ENCODE results near the gene PRKN.

PRKN gene

GRCh38 chr6:161584051-161584450 lies 1143.5 kb downstream of the PRKN start:
- no peak overlapping the region for H3K27ac ChIP-seq
- TF ChIP-seq CTCF (conservative IDR thresholded peaks at IDR 0.05): no peak

GRCh38 chr6:161583584-161583983 lies 1144.0 kb downstream of the PRKN start:
- no peak for TF ChIP-seq CTCF (conservative IDR thresholded peaks at IDR 0.05)
- H3K27ac ChIP-seq: no peak overlapping the region

- no peak for TF ChIP-seq CTCF (conservative IDR thresholded peaks at IDR 0.05)
- no peak overlapping the region for H3K27ac ChIP-seq
These were observed 1149.1 kb downstream of the PRKN start for GRCh38 chr6:161578478-161578877.

- TF ChIP-seq CTCF (conservative IDR thresholded peaks at IDR 0.05): no peak
- no peak overlapping the region for H3K27ac ChIP-seq
These were observed 1151.9 kb downstream of the PRKN start for GRCh38 chr6:161575523-161576254.

GRCh38 chr6:161568885-161569456 lies 1158.6 kb downstream of the PRKN start:
- TF ChIP-seq CTCF (conservative IDR thresholded peaks at IDR 0.05): no peak
- no peak overlapping the region for H3K27ac ChIP-seq

- no peak for TF ChIP-seq CTCF (conservative IDR thresholded peaks at IDR 0.05)
- no peak overlapping the region for H3K27ac ChIP-seq
These were observed 1162.6 kb downstream of the PRKN start for GRCh38 chr6:161564952-161565351.

GRCh38 chr6:161561908-161562307 lies 1165.7 kb downstream of the PRKN start:
- TF ChIP-seq CTCF (conservative IDR thresholded peaks at IDR 0.05): no peak
- H3K27ac ChIP-seq: no peak overlapping the region

All from VCaP (cell line).